Ovary (tissue), 9 donors: ENCODE measurements around the gene VPS25. TPM values are rescaled to one million over a fixed set of nuclear protein-coding genes. Genes with fewer than 3 reads are reported as not detected.

Experiments
- DNase-seq, 5 donors: peaks; one replicate each; pipeline ENCODE4 v3.0.0-alpha.2; 2019 to 2020
- H3K27ac ChIP-seq, 2 donors: fragments of 200-600 bp; one replicate each; pipeline versions ENCODE4 v1.5.1 to v1.8.0; 2019 to 2022
- H3K27me3 ChIP-seq: fragments of 200-600 bp; one replicate; pipeline ENCODE4 v1.8.0; 2022
- H3K36me3 ChIP-seq: fragments of 200-600 bp; sonication (generic); one replicate; pipeline ENCODE4 v1.5.1; 2019
- H3K4me1 ChIP-seq: one replicate; pipeline ENCODE4 v1.8.1; 2013; ENCODE audit warnings: mild to moderate bottlenecking, moderate library complexity; ENCODE audit not compliant: insufficient read depth
- H3K4me3 ChIP-seq: fragments of 200-600 bp; sonication (generic); one replicate; pipeline ENCODE4 v1.5.1; 2017
- H3K9me3 ChIP-seq, 2 donors: fragments of 200-600 bp in 1 of 2; sonication (generic) in 1 of 2; one replicate each; pipeline versions ENCODE4 v1.5.1 to v1.8.1; 2013 to 2019; ENCODE audit warnings: mild to moderate bottlenecking in 1 of 2, moderate library complexity in 1 of 2
- EP300 ChIP-seq: sonication (generic); formaldehyde crosslinking; IDR thresholded peaks from one replicate; pipeline ENCODE4 v1.6.1; 2017; ENCODE audit warnings: antibody characterized with exemption
- POLR2A ChIP-seq: fragments of 450-650 bp; IDR thresholded peaks from one replicate; pipeline ENCODE4 v1.6.1; 2017; ENCODE audit warnings: antibody characterized with exemption, mild to moderate bottlenecking, moderate library complexity
- WGBS, 3 donors: extraction: QIAGEN DNeasy Blood & Tissue Kit in 1 of 3; methylation state at CpG; one replicate each; pipeline versions ENCODE4 v1.1.5 to v1.1.7; 2013 to 2017; 5-methylcytosine and 5-hydroxymethylcytosine counted together
- intact Hi-C, 4 donors: fragments of 100-400 bp; cut with DNase I; formaldehyde crosslinking; loops; one replicate each; pipeline versions ENCODE4 v1.11.0 to v1.15.1; 2022 to 2023
- polyA plus RNA-seq, 2 donors: library from polyadenylated mRNA; stranded (reverse); fragments of 200-250 nt in 1 of 2; fragments of 350-450 nt in 1 of 2; fragmentation: Illumina TruSeq in 1 of 2; extraction: RNeasy Lipid Tissue Mini Kit (QIAGEN cat#74804) in 1 of 2; gene quantifications; one replicate each; pipeline ENCODE4 v1.2.3, GENCODE V29; 2013 to 2014
- total RNA-seq, 7 donors: library from RNA; depleted of rRNA in 2 of 7; stranded (reverse); fragments of >200 nt in 2 of 7; fragmentation: NEBNext Ultra II Directional in 3 of 7; extraction: Animal tissue kit (Norgen Biotek cat#: 25700) in 3 of 7; gene quantifications; one replicate each; pipeline versions ENCODE4 v1.1.0 to v1.2.4, GENCODE V29; 2016 to 2023
- TF ChIP-seq, protein P1 (sequence below), 3 donors: fragments of 450-650 bp in 2 of 3; fragments of 200-600 bp in 1 of 3; IDR thresholded peaks; one replicate each; pipeline versions ENCODE4 v1.5.1 to v1.8.0; 2016 to 2022; ENCODE audit warnings: antibody characterized with exemption in 3 of 3, mild to moderate bottlenecking in 1 of 3
- donor health status: DM: no; HTN: no; CAD: no; lungs with moderate emphysema.
- donor health status: DM: no; HTN: no; CAD: no.
- donor health status: Bipolar disorder and iron deficiency.
- donor health status: DM: yes; HTN: yes; CAD: no.
- donor health status: DM: no; HTN: no; CAD: no.
- donor health status: DM: yes; HTN: yes; CAD: no.

Gene VPS25
- total and polyA plus RNA-seq, 9 donors: 33.7 to 56.5 (median 36.5) TPM

DNA sequence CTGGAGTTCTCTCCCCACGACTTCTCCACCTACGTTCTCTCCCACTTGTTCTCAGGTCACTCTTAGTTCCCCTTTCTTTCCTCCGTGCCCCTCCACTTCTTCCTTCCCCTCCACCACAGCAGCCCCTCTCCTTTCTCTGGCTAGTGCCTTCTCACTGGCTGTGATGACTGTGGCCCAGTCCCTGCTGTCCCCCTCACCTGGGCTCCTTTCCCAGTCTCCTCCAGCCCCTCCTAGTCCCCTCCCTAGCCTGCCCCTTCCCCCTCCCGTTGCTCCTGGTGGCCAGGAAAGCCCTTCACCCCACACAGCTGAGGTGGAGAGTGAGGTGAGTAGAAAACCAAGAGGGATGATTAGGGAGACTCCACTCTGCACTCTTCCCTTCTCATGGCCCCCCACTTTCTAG is 21.8 kb downstream of the VPS25 start:
- no peak overlapping the region for H3K27ac ChIP-seq
- H3K27me3 ChIP-seq: no peaks in the 10 kb centered on the region
- no peak for DNase-seq
- no peaks in the 10 kb centered on the region for H3K36me3 ChIP-seq
- intact Hi-C loops: no loop called here
- no peaks in the 10 kb centered on the region for H3K9me3 ChIP-seq
- peaks cover 10% of the 10 kb centered on the region for H3K4me1 ChIP-seq
- no peak for TF ChIP-seq EP300
- no peak for TF ChIP-seq POLR2A
- TF ChIP-seq, protein P1, sequence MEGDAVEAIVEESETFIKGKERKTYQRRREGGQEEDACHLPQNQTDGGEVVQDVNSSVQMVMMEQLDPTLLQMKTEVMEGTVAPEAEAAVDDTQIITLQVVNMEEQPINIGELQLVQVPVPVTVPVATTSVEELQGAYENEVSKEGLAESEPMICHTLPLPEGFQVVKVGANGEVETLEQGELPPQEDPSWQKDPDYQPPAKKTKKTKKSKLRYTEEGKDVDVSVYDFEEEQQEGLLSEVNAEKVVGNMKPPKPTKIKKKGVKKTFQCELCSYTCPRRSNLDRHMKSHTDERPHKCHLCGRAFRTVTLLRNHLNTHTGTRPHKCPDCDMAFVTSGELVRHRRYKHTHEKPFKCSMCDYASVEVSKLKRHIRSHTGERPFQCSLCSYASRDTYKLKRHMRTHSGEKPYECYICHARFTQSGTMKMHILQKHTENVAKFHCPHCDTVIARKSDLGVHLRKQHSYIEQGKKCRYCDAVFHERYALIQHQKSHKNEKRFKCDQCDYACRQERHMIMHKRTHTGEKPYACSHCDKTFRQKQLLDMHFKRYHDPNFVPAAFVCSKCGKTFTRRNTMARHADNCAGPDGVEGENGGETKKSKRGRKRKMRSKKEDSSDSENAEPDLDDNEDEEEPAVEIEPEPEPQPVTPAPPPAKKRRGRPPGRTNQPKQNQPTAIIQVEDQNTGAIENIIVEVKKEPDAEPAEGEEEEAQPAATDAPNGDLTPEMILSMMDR (IDR thresholded peaks at IDR 0.05): no peak
- WGBS, 3 donors: 56 to 70% (median 58%) methylated on average over 4 of the region's 4 CpGs
- H3K4me3 ChIP-seq: no peak overlapping the region

DNA sequence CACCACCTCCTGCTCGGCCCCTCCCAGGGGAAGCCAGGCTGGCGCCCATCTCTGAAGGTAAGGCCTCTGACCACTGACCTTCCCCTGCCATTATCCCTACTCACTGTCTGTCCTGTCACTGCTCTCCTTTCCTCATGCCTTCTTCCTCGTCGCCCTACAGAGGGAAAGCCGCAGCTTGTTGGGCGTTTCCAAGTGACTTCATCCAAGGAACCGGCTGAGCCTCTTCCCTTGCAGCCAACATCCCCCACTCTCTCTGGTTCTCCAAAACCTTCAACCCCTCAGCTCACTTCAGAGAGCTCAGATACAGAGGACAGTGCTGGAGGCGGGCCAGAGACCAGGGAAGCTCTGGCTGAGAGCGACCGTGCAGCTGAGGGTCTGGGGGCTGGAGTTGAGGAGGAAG is 22.2 kb downstream of the VPS25 start:
- H3K27ac ChIP-seq: no peak overlapping the region
- H3K4me3 ChIP-seq: no peak overlapping the region
- peaks cover 10% of the 10 kb centered on the region for H3K4me1 ChIP-seq
- no peaks in the 10 kb centered on the region for H3K36me3 ChIP-seq
- whole genome bisulfite sequencing, 3 donors: 79 to 83% (median 79%) methylated on average over 10 of the region's 10 CpGs
- intact Hi-C loops: no loop called here
- DNase-seq: no peak
- no peaks in the 10 kb centered on the region for H3K27me3 ChIP-seq
- TF ChIP-seq EP300: no peak
- TF ChIP-seq, protein P1 (IDR thresholded peaks at IDR 0.05): no peak
- TF ChIP-seq POLR2A: no peak
- no peaks in the 10 kb centered on the region for H3K9me3 ChIP-seq

DNA sequence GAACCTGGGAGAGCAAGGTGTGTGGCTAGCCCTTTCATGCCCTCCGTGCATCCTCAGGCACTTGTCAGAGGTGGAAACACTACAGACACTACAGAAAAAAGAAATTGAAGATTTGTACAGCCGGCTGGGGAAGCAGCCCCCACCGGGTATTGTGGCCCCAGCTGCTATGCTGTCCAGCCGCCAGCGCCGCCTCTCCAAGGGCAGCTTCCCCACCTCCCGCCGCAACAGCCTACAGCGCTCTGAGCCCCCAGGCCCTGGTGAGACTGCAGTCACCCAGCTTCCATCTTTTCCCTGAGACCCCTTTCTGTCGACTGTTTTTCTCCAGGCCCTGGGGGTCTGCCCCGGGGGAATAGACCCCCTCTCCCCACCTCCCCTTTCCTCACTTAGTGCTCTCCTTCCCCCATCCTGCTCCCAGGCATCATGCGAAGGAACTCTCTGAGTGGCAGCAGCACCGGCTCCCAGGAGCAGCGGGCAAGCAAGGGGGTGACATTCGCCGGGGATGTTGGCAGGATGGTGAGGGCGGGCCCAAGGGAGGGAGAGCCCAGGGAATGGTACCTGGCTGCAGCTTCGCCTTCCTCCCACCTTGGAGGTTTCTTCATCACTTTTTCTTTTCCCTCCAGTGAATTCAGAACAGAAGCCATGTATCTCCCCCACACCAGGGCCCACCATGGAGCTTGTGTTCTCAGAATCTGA is 23.0 kb downstream of the VPS25 start:
- H3K27me3 ChIP-seq: no peaks in the 10 kb centered on the region
- intact Hi-C loops: no loop called here
- H3K27ac ChIP-seq: no peak overlapping the region
- H3K4me1 ChIP-seq: peaks cover 10% of the 10 kb centered on the region
- WGBS, 3 donors: 85 to 91% (median 91%) methylated on average over 18 of the region's 18 CpGs
- H3K36me3 ChIP-seq: no peaks in the 10 kb centered on the region
- TF ChIP-seq, protein P1 (IDR thresholded peaks at IDR 0.05): no peak
- TF ChIP-seq POLR2A (no peak), EP300 (no peak)
- H3K9me3 ChIP-seq: no peaks in the 10 kb centered on the region
- no peak for DNase-seq
- H3K4me3 ChIP-seq: no peak overlapping the region

DNA sequence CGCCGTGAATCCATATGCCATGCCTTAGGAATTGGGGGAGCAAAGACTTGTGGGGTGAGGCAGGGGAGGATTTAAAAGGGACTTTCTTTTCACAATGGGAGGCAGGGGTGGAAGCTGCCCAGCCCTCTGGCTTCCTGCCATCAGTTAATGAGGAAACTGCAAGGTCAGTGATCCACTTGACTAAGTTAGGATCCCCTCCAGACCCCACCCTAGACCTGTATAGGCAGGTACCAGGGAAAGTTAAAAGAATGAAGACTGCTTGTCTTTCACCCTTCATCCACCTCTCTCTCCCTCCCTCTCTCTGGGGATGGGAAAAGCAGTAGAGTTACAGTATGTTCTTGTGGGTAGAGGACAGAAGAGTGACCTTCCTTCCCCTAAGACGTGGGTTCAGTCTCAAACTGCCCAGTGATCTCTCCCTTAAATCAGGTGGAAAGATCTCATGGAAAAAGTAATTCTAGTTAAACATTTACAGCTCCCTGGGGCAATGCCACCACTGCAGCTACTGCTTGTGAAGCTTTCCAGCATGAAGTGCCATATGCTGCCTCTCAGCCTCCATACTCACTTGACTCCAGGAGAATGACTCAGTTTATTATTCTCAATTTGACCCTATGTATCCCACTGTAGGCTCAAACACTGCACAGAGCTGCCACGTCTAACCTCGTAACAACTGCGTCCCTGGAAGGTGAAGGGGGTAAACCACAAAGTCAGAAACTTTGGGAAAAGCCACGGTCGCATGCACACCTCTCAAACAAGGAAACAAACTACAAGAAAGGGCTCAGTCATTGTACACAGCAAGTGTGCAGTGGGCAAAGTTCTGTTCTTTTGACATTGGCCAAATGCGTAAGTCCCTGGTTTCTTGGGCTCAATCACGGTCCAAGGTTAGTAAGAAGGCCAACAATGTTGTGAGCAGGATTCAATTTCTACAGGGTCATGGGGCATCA is 24.1 kb downstream of the VPS25 start:
- Histone ChIP-seq H3K4me1 (peaks cover 10% of the 10 kb centered on the region), H3K36me3 (no peaks in the 10 kb centered on the region), H3K27ac (no peak overlapping the region), H3K4me3 (peak overlapping the region; percentile 85), H3K9me3 (no peaks in the 10 kb centered on the region), H3K27me3 (no peaks in the 10 kb centered on the region)
- DNase-seq: no peak
- TF ChIP-seq EP300: no peak
- TF ChIP-seq, protein P1 (IDR thresholded peaks at IDR 0.05): no peak
- TF ChIP-seq POLR2A: no peak
- intact Hi-C loops: no loop called here
- WGBS, 3 donors: 72 to 78% (median 75%) methylated on average over 10 of the region's 10 CpGs
